Dermis blood vessel endothelial cell (primary cell): ENCODE results near the gene GAGE12H. TPM values are rescaled to one million over a fixed set of nuclear protein-coding genes. Genes with fewer than 3 reads are reported as not detected.
"Not testable (repeated sequence)": the region's sequence is repeated elsewhere in the genome, so short reads cannot be mapped to it uniquely, and the experiment has no call there.

ENCODE experiments used
- DNase-seq: peaks from one replicate; pipeline ENCODE4 v3.0.0; 2010
- total RNA-seq: library from RNA; depleted of rRNA; stranded (reverse); fragments of >200 nt; gene quantifications from 2 replicates; pipeline ENCODE4 v1.2.3, GENCODE V29; 2014

Gene GAGE12H, protein sequence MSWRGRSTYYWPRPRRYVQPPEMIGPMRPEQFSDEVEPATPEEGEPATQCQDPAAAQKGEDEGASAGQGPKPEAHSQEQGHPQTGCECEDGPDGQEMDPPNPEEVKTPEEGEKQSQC
- total RNA-seq, result not detected in 2 replicates

DNA sequence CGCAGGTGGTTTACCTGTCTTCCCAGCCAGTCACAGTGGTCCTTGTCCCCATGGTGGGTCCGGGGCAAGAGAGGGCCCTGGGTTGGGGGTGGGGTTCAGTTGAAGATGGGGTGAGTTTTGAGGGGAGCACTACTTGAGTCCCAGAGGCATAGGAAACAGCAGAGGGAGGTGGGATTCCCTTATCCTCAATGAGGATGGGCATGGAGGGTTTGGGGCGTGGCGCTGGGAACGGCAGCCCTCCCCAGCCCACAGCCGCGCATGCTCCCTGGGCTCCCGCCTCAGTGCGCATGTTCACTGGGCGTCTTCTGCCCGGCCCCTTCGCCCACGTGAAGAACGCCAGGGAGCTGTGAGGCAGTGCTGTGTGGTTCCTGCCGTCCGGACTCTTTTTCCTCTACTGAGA, at the start of gene GAGE12H:
TSS of gene GAGE12H (plus strand) at position 301 of the 400 bp plus-strand sequence. CDS start 1,155 bp downstream, outside the sequence.
- not testable (repeated sequence) for DNase-seq

GRCh38 chrX:49531877-49532276, 47.9 kb upstream of the GAGE12H start, which contains the start of gene GAGE12C:
Gene GAGE12C (plus strand): TSS chrX:49532177. CDS start chrX:49533332, 1,155 bp downstream.
- not testable (repeated sequence) for DNase-seq

GRCh38 chrX:49541433-49541832, 38.3 kb upstream of the GAGE12H start, which contains the start of gene GAGE12D:
Gene GAGE12D (plus strand): TSS chrX:49541733. CDS start chrX:49542888, 1,155 bp downstream.
- not testable (repeated sequence) for DNase-seq

DNA sequence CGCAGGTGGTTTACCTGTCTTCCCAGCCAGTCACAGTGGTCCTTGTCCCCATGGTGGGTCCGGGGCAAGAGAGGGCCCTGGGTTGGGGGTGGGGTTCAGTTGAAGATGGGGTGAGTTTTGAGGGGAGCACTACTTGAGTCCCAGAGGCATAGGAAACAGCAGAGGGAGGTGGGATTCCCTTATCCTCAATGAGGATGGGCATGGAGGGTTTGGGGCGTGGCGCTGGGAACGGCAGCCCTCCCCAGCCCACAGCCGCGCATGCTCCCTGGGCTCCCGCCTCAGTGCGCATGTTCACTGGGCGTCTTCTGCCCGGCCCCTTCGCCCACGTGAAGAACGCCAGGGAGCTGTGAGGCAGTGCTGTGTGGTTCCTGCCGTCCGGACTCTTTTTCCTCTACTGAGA, 28.8 kb upstream of the GAGE12H start, which contains the start of gene GAGE12E:
TSS of gene GAGE12E (plus strand) at position 301 of the 400 bp plus-strand sequence. CDS start 1,155 bp downstream, outside the sequence.
- not testable (repeated sequence) for DNase-seq

GRCh38 chrX:49560542-49560941, 19.2 kb upstream of the GAGE12H start, which contains the start of gene GAGE12F:
Gene GAGE12F (plus strand): TSS chrX:49560842. CDS start chrX:49561997, 1,155 bp downstream.
- DNase-seq, result not testable (repeated sequence)

GRCh38 chrX:49568728-49569127, 11.0 kb upstream of the GAGE12H start:
- DNase-seq, result not testable (repeated sequence)

GRCh38 chrX:49569152-49569551, 10.6 kb upstream of the GAGE12H start:
- DNase-seq, result not testable (repeated sequence)

- DNase-seq, result not testable (repeated sequence)
These were observed 9.6 kb upstream of the GAGE12H start, which contains the start of gene GAGE12G for GRCh38 chrX:49570100-49570499. Gene GAGE12G (plus strand): TSS chrX:49570400. CDS start chrX:49571555, 1,155 bp downstream.

GRCh38 chrX:49589196-49589595, 9.4 kb downstream of the GAGE12H start, which contains the start of gene GAGE2A:
Gene GAGE2A (plus strand): TSS chrX:49589496. CDS start chrX:49590651, 1,155 bp downstream.
- DNase-seq, result not testable (repeated sequence)

DNA sequence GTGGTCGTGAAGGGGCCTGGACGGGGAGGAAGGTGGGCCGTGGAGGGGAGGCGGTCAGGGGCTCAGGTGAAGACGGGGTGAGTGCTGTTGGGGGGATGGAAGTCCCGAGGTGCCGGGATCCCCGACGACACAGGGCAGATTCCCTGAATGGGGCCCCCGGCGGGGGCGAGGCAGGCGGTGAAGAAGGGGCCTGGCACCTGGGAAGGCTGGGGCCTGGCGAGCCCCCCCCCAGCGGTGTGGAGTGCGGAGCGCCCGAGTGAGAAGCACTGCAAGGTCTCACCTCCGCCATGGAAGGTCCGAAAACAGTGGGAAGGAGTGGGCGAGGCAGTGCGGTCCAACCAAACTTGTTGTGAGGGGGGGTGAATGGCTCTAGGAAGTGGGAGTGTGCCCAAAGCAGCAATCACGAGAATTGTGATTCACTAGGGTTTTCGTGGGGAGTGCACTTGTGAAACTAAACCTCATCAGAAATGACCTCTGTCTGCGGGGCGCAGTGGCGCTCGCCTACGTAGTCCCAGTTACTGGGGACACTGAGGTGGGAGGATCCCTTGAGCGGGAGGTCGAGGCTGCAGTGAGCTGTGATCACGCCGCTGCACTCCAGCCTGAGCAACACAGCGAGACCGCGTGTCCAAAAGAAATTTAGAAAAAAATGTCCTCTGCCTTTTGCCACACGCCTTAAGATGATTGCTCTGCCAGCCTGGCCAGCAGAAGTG, 10.2 kb downstream of the GAGE12H start:
- DNase-seq, result not testable (repeated sequence)

- not testable (repeated sequence) for DNase-seq
These were observed 10.7 kb downstream of the GAGE12H start for GRCh38 chrX:49590488-49590887.

DNA sequence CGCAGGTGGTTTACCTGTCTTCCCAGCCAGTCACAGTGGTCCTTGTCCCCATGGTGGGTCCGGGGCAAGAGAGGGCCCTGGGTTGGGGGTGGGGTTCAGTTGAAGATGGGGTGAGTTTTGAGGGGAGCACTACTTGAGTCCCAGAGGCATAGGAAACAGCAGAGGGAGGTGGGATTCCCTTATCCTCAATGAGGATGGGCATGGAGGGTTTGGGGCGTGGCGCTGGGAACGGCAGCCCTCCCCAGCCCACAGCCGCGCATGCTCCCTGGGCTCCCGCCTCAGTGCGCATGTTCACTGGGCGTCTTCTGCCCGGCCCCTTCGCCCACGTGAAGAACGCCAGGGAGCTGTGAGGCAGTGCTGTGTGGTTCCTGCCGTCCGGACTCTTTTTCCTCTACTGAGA, 19.0 kb downstream of the GAGE12H start, which contains the start of gene GAGE1:
TSS of gene GAGE1 (plus strand) at position 301 of the 400 bp plus-strand sequence. CDS start 1,155 bp downstream, outside the sequence.
- DNase-seq, result not testable (repeated sequence)

DNA sequence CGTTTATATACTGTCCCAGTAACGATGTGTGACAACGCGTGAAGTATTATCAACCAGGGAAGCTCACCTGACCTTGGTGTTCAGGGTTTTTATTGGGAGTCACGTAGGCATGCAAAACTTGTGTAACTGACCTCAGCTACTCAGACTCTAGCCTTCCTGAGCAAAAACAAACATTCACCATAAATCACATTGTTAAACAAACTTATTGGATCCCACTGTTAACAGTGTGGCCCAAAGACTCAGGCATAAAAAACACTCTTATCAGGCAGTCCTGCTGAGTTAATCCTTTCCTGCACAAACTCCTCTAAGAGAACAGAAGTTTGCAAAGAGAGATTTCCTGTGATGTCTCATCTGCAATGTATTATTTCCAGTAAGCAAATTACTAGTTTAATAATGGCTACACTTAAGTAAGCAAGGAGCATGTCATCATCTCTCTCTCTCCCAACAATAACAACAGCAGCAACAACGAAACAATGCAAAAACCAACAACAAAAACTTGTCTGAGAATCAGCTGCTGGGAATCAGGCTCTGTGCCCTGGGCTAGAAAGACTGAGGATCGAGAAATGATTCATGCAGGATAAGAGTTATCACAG, 31.1 kb downstream of the GAGE12H start:
- DNase-seq, result peak; percentile 0

GRCh38 chrX:49618574-49618973, 38.8 kb downstream of the GAGE12H start:
- DNase-seq, result no peak

DNA sequence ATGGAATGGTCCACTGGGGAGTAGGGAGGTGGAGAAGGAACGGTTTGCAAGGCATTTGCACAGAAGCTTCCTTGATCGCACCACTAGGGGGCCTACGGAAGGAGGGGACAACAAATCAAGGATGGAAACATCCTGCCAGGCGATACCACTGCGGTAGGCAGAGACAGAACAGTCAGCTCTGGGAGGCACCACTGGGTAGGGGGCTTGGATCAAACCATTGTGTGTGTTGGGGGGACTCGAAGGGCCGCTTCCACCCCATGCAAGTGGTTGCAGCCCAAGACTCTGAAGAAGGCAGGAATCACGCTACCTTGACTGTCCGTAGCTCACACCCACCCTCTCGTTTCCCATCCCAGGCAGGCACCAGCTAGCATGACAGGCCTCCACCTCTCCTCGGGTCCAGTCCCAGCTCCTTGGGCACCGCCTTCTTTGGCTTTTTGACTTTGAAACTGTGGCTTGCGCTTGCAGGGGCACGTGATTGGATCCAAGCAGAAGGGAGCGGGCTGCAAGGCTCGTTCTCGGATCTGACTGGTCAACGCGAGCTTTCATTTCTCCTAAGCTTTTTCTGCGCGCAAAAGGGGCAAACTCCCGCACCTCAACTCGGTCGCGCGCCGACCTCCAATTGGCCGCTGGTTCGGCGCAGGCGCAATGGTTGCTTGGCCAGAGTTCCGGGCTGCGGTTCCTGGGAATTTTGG, 47.5 kb downstream of the GAGE12H start:
- DNase-seq, result peak; percentile 28

Other genes starting within 250 kb of the GAGE12H start
- gene GAGE13, start 248.4 kb upstream of the GAGE12H start, total RNA-seq, result not detected in 2 replicates
- gene GAGE12C, start 47.8 kb upstream of the GAGE12H start, total RNA-seq, result not detected in 2 replicates
- gene GAGE12D, start 38.2 kb upstream of the GAGE12H start, total RNA-seq, result not detected in 2 replicates
- gene GAGE12E, start 28.7 kb upstream of the GAGE12H start, total RNA-seq, result not detected in 2 replicates
- gene GAGE12F, start 19.1 kb upstream of the GAGE12H start, total RNA-seq, result not detected in 2 replicates
- not detected in 2 replicates for gene GAGE12G, start 9.5 kb upstream of the GAGE12H start, total RNA-seq
- not detected in 2 replicates for gene GAGE2A, start 9.5 kb downstream of the GAGE12H start, total RNA-seq
- gene GAGE1, start 19.1 kb downstream of the GAGE12H start, total RNA-seq, result not detected in 2 replicates
- gene PAGE1, start 116.0 kb downstream of the GAGE12H start, total RNA-seq, result not detected in 2 replicates
- not detected in 2 replicates for gene PAGE4, start 249.4 kb downstream of the GAGE12H start, total RNA-seq